Adrenal gland (tissue), 12 donors: ENCODE measurements around the gene TNIK. TPM values are rescaled to one million over a fixed set of nuclear protein-coding genes. Genes with fewer than 3 reads are reported as not detected.

Experiments
- DNase-seq, 7 donors: peaks; one replicate each; pipeline ENCODE4 v3.0.0-alpha.2; 2019 to 2020
- H3K27ac ChIP-seq, 5 donors: fragments of 200-600 bp; sonication (generic) in 4 of 5; 1 replicate in 3 of 5; 2 replicates in 2 of 5; pipeline versions ENCODE4 v1.5.1 to v1.8.0; 2016 to 2020; ENCODE audit warnings: mild to moderate bottlenecking in 1 of 5
- H3K27me3 ChIP-seq: fragments of 200-600 bp; 2 replicates; pipeline ENCODE4 v1.8.0; 2021
- H3K36me3 ChIP-seq, 2 donors: fragments of 200-600 bp; replicated peaks in 1 of 2; 1 replicate in 1 of 2; 2 replicates in 1 of 2; pipeline versions ENCODE4 v1.5.1 to v1.8.0; 2018 to 2022
- H3K4me1 ChIP-seq, 2 donors: fragments of 200-600 bp; replicated peaks in 1 of 2; 1 replicate in 1 of 2; 2 replicates in 1 of 2; pipeline versions ENCODE4 v1.5.1 to v1.8.0; 2018 to 2021
- H3K4me3 ChIP-seq, 4 donors: fragments of 200-600 bp; sonication (generic) in 3 of 4; one replicate each; pipeline ENCODE4 v1.5.1; 2016 to 2018
- H3K9me3 ChIP-seq, 3 donors: fragments of 200-600 bp; sonication (generic) in 1 of 3; replicated peaks in 1 of 3; 1 replicate in 2 of 3; 2 replicates in 1 of 3; pipeline versions ENCODE4 v1.5.1 to v1.8.0; 2016 to 2021
- CTCF ChIP-seq, 6 experiments: fragments of 450-650 bp in 4 of 6; fragments of 200-600 bp in 2 of 6; sonication (generic) in 1 of 6; IDR thresholded peaks; 1 replicate in 5 of 6; 2 replicates in 1 of 6; pipeline versions ENCODE4 v1.5.1 to v1.8.0; 2016 to 2021; ENCODE audit warnings: antibody characterized with exemption in 6 of 6, mild to moderate bottlenecking in 2 of 6, moderate library complexity in 1 of 6
- POLR2A ChIP-seq, 2 donors: fragments of 450-650 bp; IDR thresholded peaks; one replicate each; pipeline ENCODE4 v1.6.1; 2017; ENCODE audit warnings: antibody characterized with exemption in 2 of 2, mild to moderate bottlenecking in 2 of 2, moderate library complexity in 1 of 2
- WGBS, 4 donors: extraction: QIAGEN DNeasy Blood & Tissue Kit in 2 of 4; methylation state at CpG; one replicate each; pipeline versions ENCODE4 v1.1.5 to v1.1.7; 2013 to 2017; 5-methylcytosine and 5-hydroxymethylcytosine counted together
- intact Hi-C, 2 donors: fragments of 100-400 bp; cut with DNase I; formaldehyde crosslinking; loops; one replicate each; pipeline versions ENCODE4 v1.14.1 to v1.15.0; 2022 to 2023
- polyA plus RNA-seq, 3 donors: library from polyadenylated mRNA; stranded (reverse); fragments of 200-250 nt in 2 of 3; fragments of 350-450 nt in 1 of 3; fragmentation: Illumina TruSeq in 1 of 3; extraction: RNeasy Lipid Tissue Mini Kit (QIAGEN cat#74804) in 1 of 3; gene quantifications; one replicate each; pipeline ENCODE4 v1.2.3, GENCODE V29; 2013 to 2014
- total RNA-seq, 9 donors: library from RNA; depleted of rRNA in 4 of 9; stranded (reverse); fragments of >200 nt in 4 of 9; fragments of 120-200 nt in 1 of 9; fragmentation: NEBNext Ultra II Directional in 1 of 9; extraction: Animal tissue kit (Norgen Biotek cat#: 25700) in 1 of 9; gene quantifications; one replicate each; pipeline versions ENCODE4 v1.1.0 to v1.2.4, GENCODE V29; 2013 to 2023
- donor health status: healthy with polysubstance abuse.
- donor health status: Bipolar disorder and iron deficiency.
- donor health status: DM: yes; HTN: yes; CAD: no.
- donor health status: DM: no; HTN: no; CAD: no.
- donor health status: DM: no; HTN: no; CAD: no.
- donor health status: DM: yes; HTN: yes; CAD: no.

The TNIK gene
- total and polyA plus RNA-seq, 12 donors: 4.9 to 33.1 (median 10.7) TPM

DNA sequence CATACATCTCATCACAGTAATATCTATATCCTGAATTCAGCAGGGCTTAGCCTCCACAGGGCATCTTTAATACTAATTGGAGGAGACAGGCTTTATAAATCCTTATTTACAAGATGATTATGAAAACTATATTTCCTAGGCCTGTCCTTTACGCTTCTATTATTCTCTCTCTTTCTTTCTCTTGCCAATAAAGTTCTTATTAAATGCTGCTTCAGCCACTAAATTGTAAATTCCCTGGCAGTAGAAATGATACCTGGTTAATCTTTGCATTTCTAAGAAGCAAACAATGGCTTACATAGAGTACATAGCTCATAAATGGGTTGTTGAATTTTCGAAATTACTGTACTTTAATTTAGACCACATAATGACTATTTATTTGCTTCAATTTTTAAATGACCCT lies 43.5 kb downstream of the TNIK start:
- Histone ChIP-seq H3K4me3 (no peak overlapping the region), H3K4me1 (no peaks in the 10 kb centered on the region), H3K36me3 (no peaks in the 10 kb centered on the region), H3K9me3 (no peaks in the 10 kb centered on the region), H3K27ac (no peak overlapping the region), H3K27me3 (no peaks in the 10 kb centered on the region)
- TF ChIP-seq CTCF (IDR thresholded peaks at IDR 0.05) (no peak), POLR2A (IDR thresholded peaks at IDR 0.05) (no peak)
- 81 to 90% (median 85%) methylated on average over 2 of the region's 2 CpGs for WGBS, 4 donors
- no peak for DNase-seq
- intact Hi-C loops: no loop called here

- TF ChIP-seq POLR2A (IDR thresholded peaks at IDR 0.05) (no peak), CTCF (IDR thresholded peaks at IDR 0.05) (no peak)
- DNase-seq: no peak
- intact Hi-C loops: no loop called here
- Histone ChIP-seq H3K36me3 (no peaks in the 10 kb centered on the region), H3K9me3 (no peaks in the 10 kb centered on the region), H3K27ac (no peak overlapping the region), H3K27me3 (no peaks in the 10 kb centered on the region), H3K4me1 (no peaks in the 10 kb centered on the region), H3K4me3 (no peak overlapping the region)
- WGBS, 4 donors: 63 to 70% (median 64%) methylated on average over 5 of the region's 5 CpGs
Observed at GRCh38 chr3:171416061-171416460, 44.1 kb downstream of the TNIK start.

GRCh38 chr3:171415070-171415469 lies 45.1 kb downstream of the TNIK start:
- intact Hi-C loops: no loop called here
- Histone ChIP-seq H3K4me3 (no peak overlapping the region), H3K9me3 (no peaks in the 10 kb centered on the region), H3K36me3 (no peaks in the 10 kb centered on the region), H3K4me1 (no peaks in the 10 kb centered on the region), H3K27ac (no peak overlapping the region), H3K27me3 (no peaks in the 10 kb centered on the region)
- 88 to 94% (median 90%) methylated on average over 2 of the region's 2 CpGs for WGBS, 4 donors
- TF ChIP-seq POLR2A (IDR thresholded peaks at IDR 0.05) (no peak), CTCF (IDR thresholded peaks at IDR 0.05) (no peak)
- no peak for DNase-seq

GRCh38 chr3:171412473-171412872 lies 47.7 kb downstream of the TNIK start:
- DNase-seq: no peak
- no peak overlapping the region for H3K27ac ChIP-seq
- intact Hi-C loops: no loop called here
- no peaks in the 10 kb centered on the region for H3K4me1 ChIP-seq
- TF ChIP-seq POLR2A (IDR thresholded peaks at IDR 0.05): no peak
- no peak for TF ChIP-seq CTCF (IDR thresholded peaks at IDR 0.05)
- no peaks in the 10 kb centered on the region for H3K27me3 ChIP-seq
- H3K36me3 ChIP-seq: no peaks in the 10 kb centered on the region
- H3K4me3 ChIP-seq: no peak overlapping the region
- no peaks in the 10 kb centered on the region for H3K9me3 ChIP-seq
- WGBS, 4 donors: 84 to 100% (median 93%) methylated on average over 1 of the region's 1 CpG
